PC-9 (cell line): Measurements from ENCODE around the gene PFN2. TPM values are rescaled to one million over a fixed set of nuclear protein-coding genes. Genes with fewer than 3 reads are reported as not detected.

ENCODE experiments used
- BruUV-seq: library from RNA; stranded (reverse); fragments of 400-500 nt; replicated peaks from 2 replicates; lab custom pipeline; 2021; lab: Mats Ljungman, UMichigan
- CTCF ChIA-PET: fragments of 300-600 bp; sonication (Branson Sonifier 250); formaldehyde crosslinking; loops from one replicate; lab custom pipeline; 2022; ENCODE audit warnings: antibody characterized with exemption; lab: Charles Lee
- POLR2A ChIA-PET: fragments of 300-600 bp; sonication (Branson Sonifier 250); formaldehyde crosslinking; loops from one replicate; lab custom pipeline; 2022; ENCODE audit warnings: antibody characterized with exemption; ENCODE audit not compliant: unreplicated experiment; lab: Charles Lee
- DNase-seq, 2 experiments: peaks; one replicate each; pipeline versions ENCODE4 v3.0.0 to v3.0.0-alpha.2; 2015 to 2022; ENCODE audit warnings: mixed read lengths in 1 of 2
- H2AFZ ChIP-seq: fragments of 200-600 bp; sonication (generic); 2 replicates; pipeline ENCODE4 v1.8.1; 2017; ENCODE audit warnings: antibody characterized with exemption
- H3F3A ChIP-seq: fragments of 200-600 bp; sonication (generic); 2 replicates; pipeline ENCODE4 v1.8.1; 2017; ENCODE audit warnings: antibody characterized with exemption, mild to moderate bottlenecking, low read depth; ENCODE audit not compliant: insufficient read depth
- H3K27ac ChIP-seq: fragments of 200-600 bp; sonication (generic); 2 replicates; pipeline ENCODE4 v1.6.1; 2016; ENCODE audit warnings: mixed run types
- H3K27me3 ChIP-seq: fragments of 200-600 bp; sonication (generic); 2 replicates; pipeline ENCODE4 v1.6.1; 2016; ENCODE audit warnings: low read depth, mixed run types; ENCODE audit not compliant: insufficient read depth
- H3K36me3 ChIP-seq: fragments of 200-600 bp; sonication (generic); 2 replicates; pipeline ENCODE4 v1.6.1; 2016; ENCODE audit warnings: low read depth, mixed run types
- H3K4me1 ChIP-seq: fragments of 200-600 bp; sonication (generic); replicated peaks from 2 replicates; pipeline ENCODE4 v1.6.1; 2016; ENCODE audit warnings: mixed run types; ENCODE audit not compliant: insufficient read depth
- H3K4me2 ChIP-seq: fragments of 200-600 bp; sonication (generic); 2 replicates; pipeline ENCODE4 v1.6.1; 2017; ENCODE audit warnings: mixed run types
- H3K4me3 ChIP-seq: fragments of 200-600 bp; sonication (generic); 2 replicates; pipeline ENCODE4 v1.6.1; 2016; ENCODE audit warnings: mixed run types
- H3K79me2 ChIP-seq: fragments of 200-600 bp; sonication (generic); 2 replicates; pipeline ENCODE4 v1.6.1; 2017; ENCODE audit warnings: low read depth, mixed run types
- H3K9me2 ChIP-seq: fragments of 200-600 bp; sonication (generic); 2 replicates; pipeline ENCODE4 v1.8.1; 2017; ENCODE audit warnings: mild to moderate bottlenecking; ENCODE audit not compliant: insufficient read depth
- H3K9me3 ChIP-seq: fragments of 200-600 bp; sonication (generic); 2 replicates; pipeline ENCODE4 v1.8.1; 2016; ENCODE audit warnings: low read depth; ENCODE audit not compliant: insufficient read depth
- H4K20me1 ChIP-seq: fragments of 200-600 bp; sonication (generic); 2 replicates; pipeline ENCODE4 v1.8.1; 2017; ENCODE audit not compliant: insufficient read depth
- EZH2 ChIP-seq: fragments of 200-600 bp; sonication (generic); IDR thresholded peaks from 2 replicates; pipeline ENCODE4 v1.8.0; 2017; ENCODE audit warnings: antibody characterized with exemption, low read depth
- intact Hi-C: fragments of 100-400 bp; cut with micrococcal nuclease; formaldehyde crosslinking; loops from one replicate; pipeline ENCODE4 v1.10.0; 2022; ENCODE audit not compliant: unreplicated experiment
- total RNA-seq: library from RNA; stranded (reverse); gene quantifications from 2 replicates; pipeline ENCODE4 v1.2.3, GENCODE V29; 2021
- TF ChIP-seq, protein P1 (sequence below): fragments of 200-600 bp; sonication (generic); conservative IDR thresholded peaks from 2 replicates; pipeline ENCODE4 v1.6.1; 2017; ENCODE audit warnings: mixed run types, antibody characterized with exemption, mild to moderate bottlenecking, moderate library complexity

The PFN2 gene
- total RNA-seq, 1 experiment from 2014 or later: 187 TPM

DNA sequence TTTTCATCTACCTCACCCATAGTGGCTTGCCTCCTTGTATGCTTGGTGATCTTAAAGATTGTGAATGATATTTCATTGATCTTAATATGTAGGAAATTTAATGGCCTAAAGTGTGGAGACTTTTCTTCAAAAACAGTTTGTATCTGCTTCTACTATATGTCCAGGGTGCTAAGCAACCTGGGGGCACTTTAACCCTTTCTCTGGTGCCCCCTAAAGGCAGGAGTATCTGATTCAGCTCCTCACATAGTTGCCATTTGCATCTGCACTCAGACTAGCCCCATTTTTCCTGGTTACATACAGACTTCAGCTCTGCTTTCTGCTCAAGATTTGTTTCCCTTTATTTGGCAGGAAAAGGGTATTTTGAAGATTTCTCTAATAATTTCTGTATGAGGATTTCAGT, 5.2 kb upstream of the PFN2 start:
- H3K27me3 ChIP-seq: no peaks in the 10 kb centered on the region
- H2AFZ ChIP-seq: no peak overlapping the region
- intact Hi-C loops: no loop called here
- H3K79me2 ChIP-seq: 0 out of 2 replicates have a peak, but pooled peaks cover 4% of the 10 kb centered on the region
- H3K36me3 ChIP-seq: no peaks in the 10 kb centered on the region
- no peaks in the 10 kb centered on the region for H4K20me1 ChIP-seq
- H3K9me3 ChIP-seq: no peaks in the 10 kb centered on the region
- H3K9me2 ChIP-seq: no peaks in the 10 kb centered on the region
- no peak overlapping the region for H3K27ac ChIP-seq
- no peak overlapping the region for H3K4me3 ChIP-seq
- ChIA-PET POLR2A (interaction anchor here (0.6 to 0.9 kb wide), 2 partner anchors 113 to 570 kb away, joined by 5 to 9 read pairs; partner anchors contain the start of gene SERP1), CTCF (no interaction called here)
- TF ChIP-seq, protein P1, sequence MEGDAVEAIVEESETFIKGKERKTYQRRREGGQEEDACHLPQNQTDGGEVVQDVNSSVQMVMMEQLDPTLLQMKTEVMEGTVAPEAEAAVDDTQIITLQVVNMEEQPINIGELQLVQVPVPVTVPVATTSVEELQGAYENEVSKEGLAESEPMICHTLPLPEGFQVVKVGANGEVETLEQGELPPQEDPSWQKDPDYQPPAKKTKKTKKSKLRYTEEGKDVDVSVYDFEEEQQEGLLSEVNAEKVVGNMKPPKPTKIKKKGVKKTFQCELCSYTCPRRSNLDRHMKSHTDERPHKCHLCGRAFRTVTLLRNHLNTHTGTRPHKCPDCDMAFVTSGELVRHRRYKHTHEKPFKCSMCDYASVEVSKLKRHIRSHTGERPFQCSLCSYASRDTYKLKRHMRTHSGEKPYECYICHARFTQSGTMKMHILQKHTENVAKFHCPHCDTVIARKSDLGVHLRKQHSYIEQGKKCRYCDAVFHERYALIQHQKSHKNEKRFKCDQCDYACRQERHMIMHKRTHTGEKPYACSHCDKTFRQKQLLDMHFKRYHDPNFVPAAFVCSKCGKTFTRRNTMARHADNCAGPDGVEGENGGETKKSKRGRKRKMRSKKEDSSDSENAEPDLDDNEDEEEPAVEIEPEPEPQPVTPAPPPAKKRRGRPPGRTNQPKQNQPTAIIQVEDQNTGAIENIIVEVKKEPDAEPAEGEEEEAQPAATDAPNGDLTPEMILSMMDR: no peak
- TF ChIP-seq EZH2: no peak
- BruUV-seq: no TSS peak
- no peaks in the 10 kb centered on the region for H3F3A ChIP-seq
- H3K4me2 ChIP-seq: no peak overlapping the region
- DNase-seq: no peak
- H3K4me1 ChIP-seq: peaks cover 11% of the 10 kb centered on the region; the same call in 1 of the 2 replicates

DNA sequence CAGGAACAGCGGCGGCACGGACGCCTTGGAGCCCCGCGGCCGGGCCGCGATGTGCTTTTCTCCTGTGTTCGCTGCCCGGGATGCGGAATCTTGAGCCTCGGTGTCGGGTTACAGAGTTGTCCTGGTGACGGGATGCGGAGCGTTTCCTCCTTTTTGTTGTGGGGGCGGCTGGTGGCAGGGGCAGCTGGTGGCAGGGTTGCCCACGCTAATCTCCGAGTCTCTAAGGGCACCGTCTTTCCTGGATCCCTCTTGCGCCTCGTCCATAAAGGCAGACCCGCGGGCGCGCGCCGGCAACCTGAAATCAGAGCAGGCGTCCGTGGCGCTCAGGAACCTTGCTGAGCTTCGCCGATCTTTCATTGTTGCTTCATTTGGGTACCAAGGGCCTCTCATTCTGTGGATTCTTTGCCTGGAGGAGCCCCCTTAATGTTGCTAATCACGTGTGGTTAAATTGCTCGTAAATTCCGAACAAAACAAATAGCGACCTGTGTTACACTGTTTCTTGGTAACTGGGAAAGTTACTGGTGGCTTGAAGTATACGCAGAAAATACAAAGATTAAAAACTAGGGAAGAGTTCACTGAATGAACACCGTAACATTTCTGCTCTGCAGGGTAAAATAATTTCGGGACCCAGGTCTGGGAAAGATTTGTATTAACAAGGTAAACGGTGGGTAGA, 844 bp upstream of the PFN2 start:
- TF ChIP-seq, protein P1: no peak

GRCh38 chr3:149969940-149970715, 567 bp downstream of the PFN2 start:
- Histone ChIP-seq H3K27me3 (no peaks in the 10 kb centered on the region), H2AFZ (peak overlapping the region; percentile 92), H3K79me2 (peaks cover 54% of the 10 kb centered on the region), H4K20me1 (peaks cover 6% of the 10 kb centered on the region; the same call in 1 of the 2 replicates), H3K4me2 (peak overlapping the region; percentile 97), H3F3A (peaks cover 11% of the 10 kb centered on the region; the same call in 1 of the 2 replicates), H3K4me1 (peaks cover 35% of the 10 kb centered on the region), H3K36me3 (peaks cover 19% of the 10 kb centered on the region), H3K27ac (peak overlapping the region; percentile 88), H3K9me2 (no peaks in the 10 kb centered on the region), H3K9me3 (no peaks in the 10 kb centered on the region), H3K4me3 (peak overlapping the region; percentile 78)
- ChIA-PET CTCF (interaction anchor here (0.5 to 1.6 kb wide), 8 partner anchors 58 to 960 kb away, joined by 3 to 11 read pairs (median 4); no protein-coding TSS in a partner anchor), POLR2A (interaction anchor here (0.5 to 1.6 kb wide), 10 partner anchors 172 to 1014 kb away, joined by 3 to 20 read pairs (median 8); partner anchors contain the start of genes ERICH6 and SIAH2)
- BruUV-seq: TSS peak; percentile 27
- DNase-seq: peak; percentile 79 to 90
- no peak for TF ChIP-seq EZH2
- TF ChIP-seq, protein P1: no peak
- intact Hi-C loops: loop anchor here (1.0 to 5.0 kb wide), 6 partner anchors 246 to 698 kb away; no protein-coding TSS in a partner anchor

More for the DNA sequence above, 844 bp upstream of the PFN2 start:
- peaks cover 11% of the 10 kb centered on the region; the same call in 1 of the 2 replicates for H3F3A ChIP-seq
- ChIA-PET POLR2A (interaction anchor here (0.6 to 1.6 kb wide), 4 partner anchors 213 to 522 kb away, joined by 3 to 11 read pairs (median 4); no protein-coding TSS in a partner anchor), CTCF (interaction anchor here (0.6 to 1.6 kb wide), 5 partner anchors 213 to 789 kb away, joined by 3 to 8 read pairs (median 6); no protein-coding TSS in a partner anchor)
- peaks cover 16% of the 10 kb centered on the region for H3K36me3 ChIP-seq
- H3K4me1 ChIP-seq: peaks cover 33% of the 10 kb centered on the region
- peak overlapping the region; percentile 78 for H3K4me3 ChIP-seq
- peak; percentile 57 to 69 for DNase-seq
- H3K9me3 ChIP-seq: no peaks in the 10 kb centered on the region
- peak overlapping the region; percentile 50 for H3K27ac ChIP-seq
- peaks cover 40% of the 10 kb centered on the region for H3K79me2 ChIP-seq
- TSS peak; percentile 31 for BruUV-seq
- intact Hi-C loops: loop anchor here (5.0 kb wide), 2 partner anchors 376 to 699 kb away; no protein-coding TSS in a partner anchor
- H3K27me3 ChIP-seq: no peaks in the 10 kb centered on the region
- no peaks in the 10 kb centered on the region for H3K9me2 ChIP-seq
- H2AFZ ChIP-seq: peak overlapping the region; percentile 81
- H3K4me2 ChIP-seq: peak overlapping the region; percentile 88
- H4K20me1 ChIP-seq: peaks cover under 1% of the 10 kb centered on the region; the same call in 1 of the 2 replicates
